GM19239 (cell line): ENCODE data around the gene TNFRSF4.
"Not testable (repeated sequence)": the region's sequence is repeated elsewhere in the genome, so short reads cannot be mapped to it uniquely, and the experiment has no call there.

ENCODE experiments used
- DNase-seq: peaks from one replicate; pipeline ENCODE4 v3.0.0; 2011; ENCODE audit warnings: low spot score; ENCODE audit not compliant: insufficient read length
- FAIRE-seq: peaks from 2 replicates; lab custom pipeline; 2011; peaks lifted over from hg19 to GRCh38; lab: Jason Lieb, UNC

The TNFRSF4 gene

DNA sequence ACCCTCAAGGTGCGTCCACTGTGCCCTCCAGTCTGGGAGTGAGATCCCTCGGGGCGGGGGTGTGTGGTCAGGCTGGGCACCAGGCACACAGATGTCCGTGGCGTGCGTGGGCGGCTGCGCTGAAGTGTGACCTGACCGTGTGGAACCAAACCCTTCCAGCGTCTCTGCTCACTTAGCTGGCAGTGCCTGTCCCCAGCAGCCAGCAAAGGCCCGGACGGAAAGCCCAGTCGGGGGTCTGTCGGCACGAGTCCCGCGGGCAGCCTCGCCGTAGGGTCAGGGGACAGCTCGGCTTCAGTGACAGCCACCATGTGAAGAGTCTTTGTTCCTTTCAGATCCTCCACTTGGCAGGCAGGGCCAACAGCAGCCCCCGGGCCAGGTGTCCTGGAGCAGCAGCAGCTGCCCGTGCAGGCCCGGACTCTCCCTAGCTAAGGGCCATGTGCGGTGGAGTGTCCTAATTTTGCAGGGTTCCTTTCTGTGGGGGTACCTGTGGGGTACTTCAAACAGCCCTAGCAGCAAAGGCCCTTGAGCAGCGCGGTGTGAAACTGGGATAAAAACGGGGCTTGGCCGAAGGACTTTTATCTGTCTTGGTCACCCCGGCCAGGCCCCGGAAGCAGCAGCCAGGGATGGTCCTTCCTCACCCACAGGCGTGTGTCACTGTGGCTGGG is 28.7 kb downstream of the TNFRSF4 start:
- FAIRE-seq (no peak), DNase-seq (no peak)

- no peak for DNase-seq
- FAIRE-seq, result no peak
Observed at GRCh38 chr1:1183833-1184775, 29.8 kb downstream of the TNFRSF4 start.

DNA sequence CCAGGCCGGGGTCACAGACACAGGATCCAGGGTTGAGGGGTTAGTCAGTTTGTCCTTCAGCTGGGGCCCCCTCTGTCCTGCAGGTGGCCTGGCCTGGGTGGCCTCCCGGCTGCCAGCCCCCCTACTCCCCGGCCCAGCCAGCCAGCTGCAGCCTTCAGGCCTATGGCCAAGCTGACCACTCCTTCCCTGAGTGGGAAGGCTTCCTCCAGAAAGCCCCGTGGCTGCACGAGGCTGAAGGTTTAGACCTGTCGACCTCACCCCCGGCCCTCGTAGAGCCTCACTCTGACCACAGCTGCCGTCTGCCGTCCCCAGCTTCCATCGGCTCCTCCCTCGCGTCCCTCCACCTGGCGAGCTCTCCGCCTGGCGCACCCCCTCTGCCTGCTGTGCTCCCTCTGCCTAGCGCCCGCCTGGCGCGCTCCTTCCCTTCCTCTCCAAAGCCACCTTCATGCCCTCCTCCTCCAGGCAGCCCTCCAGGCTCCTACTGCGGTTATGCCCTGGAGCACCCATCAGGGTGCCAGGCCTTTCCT is 30.7 kb downstream of the TNFRSF4 start:
- no peak for FAIRE-seq
- DNase-seq, result no peak

GRCh38 chr1:1182491-1183220 is 31.3 kb downstream of the TNFRSF4 start:
- DNase-seq (no peak), FAIRE-seq (no peak)

GRCh38 chr1:1181938-1182410 is 32.0 kb downstream of the TNFRSF4 start:
- FAIRE-seq (no peak), DNase-seq (no peak)

DNA sequence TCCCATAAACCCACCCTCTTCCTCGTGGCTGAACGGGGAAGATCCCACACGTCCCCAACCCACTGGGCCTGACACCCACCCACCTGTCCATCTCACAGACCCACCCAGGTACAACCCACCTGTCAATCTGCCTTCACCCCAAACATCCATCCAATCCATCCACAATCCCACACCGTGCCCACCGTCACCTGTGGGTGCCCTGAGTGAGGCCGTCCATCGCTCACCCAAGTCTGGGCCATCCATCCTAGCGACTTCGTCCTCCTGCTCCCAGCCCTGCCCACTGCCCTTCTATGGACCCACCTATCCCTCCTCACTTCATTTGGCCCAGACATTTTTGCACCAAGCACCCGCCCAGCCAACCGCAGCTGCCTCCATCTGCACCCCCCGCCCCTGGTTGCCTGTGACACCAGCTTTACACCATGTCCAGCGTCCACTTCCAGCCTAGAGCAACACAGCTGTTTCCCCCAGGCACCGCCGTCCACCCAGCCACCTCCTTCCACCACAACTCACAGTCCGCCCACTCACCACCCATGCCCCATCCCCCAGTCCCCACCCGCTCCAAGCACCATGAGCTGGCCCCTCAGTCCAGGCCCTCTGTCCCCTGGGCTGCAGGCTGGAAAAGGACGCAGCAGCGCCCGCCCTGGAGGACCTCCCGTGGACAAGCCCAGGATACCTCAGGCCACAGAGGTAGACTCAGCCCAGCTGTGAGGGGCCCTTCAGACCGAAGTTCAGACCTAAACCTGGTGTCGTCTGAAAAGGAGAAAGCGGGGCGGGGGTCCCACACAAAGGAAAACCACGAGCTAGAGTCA is 32.6 kb downstream of the TNFRSF4 start:
- DNase-seq (no peak), FAIRE-seq (no peak)

- DNase-seq (no peak), FAIRE-seq (no peak)
Observed at GRCh38 chr1:1179983-1180861, 33.7 kb downstream of the TNFRSF4 start.

- DNase-seq (no peak), FAIRE-seq (no peak)
Observed at GRCh38 chr1:1179346-1179982, 34.5 kb downstream of the TNFRSF4 start.

GRCh38 chr1:1178794-1179331 is 35.1 kb downstream of the TNFRSF4 start:
- DNase-seq (no peak), FAIRE-seq (no peak)

GRCh38 chr1:1177452-1178206 is 36.3 kb downstream of the TNFRSF4 start:
- DNase-seq (no peak), FAIRE-seq (no peak)

- DNase-seq, result no peak
- FAIRE-seq, result no peak
Observed at GRCh38 chr1:1176931-1177330, 37.0 kb downstream of the TNFRSF4 start.

DNA sequence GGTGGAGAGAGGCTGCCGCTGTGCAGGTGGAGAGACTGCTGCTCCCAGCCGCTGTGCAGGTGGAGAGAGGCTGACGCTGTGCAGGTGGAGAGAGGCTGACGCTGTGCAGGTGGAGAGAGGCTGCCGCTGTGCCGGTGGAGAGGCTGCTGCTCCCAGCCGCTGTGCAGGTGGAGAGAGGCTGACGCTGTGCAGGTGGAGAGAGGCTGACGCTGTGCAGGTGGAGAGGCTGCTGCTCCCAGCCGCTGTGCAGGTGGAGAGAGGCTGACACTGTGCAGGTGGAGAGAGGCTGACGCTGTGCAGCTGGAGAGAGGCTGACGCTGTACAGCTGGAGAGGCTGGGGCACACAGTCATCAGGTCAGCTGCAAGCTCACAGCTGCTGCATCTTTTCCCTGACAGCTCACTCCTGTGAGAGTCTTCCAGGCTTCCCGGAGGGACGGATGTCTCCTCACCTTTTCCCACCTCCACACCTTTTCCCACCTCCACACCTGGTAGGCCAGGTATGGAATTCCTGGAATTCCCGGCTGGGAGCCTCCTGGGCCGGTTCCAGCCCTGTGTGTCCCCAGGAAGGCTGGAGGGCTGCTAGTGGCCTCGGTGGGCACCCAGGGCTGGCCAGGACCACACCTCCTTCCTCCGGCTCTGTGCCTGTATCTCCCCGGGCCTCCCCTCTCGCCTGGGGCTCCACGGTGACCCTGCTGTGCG is 37.7 kb downstream of the TNFRSF4 start:
- FAIRE-seq, DNase-seq: not testable (repeated sequence)

DNA sequence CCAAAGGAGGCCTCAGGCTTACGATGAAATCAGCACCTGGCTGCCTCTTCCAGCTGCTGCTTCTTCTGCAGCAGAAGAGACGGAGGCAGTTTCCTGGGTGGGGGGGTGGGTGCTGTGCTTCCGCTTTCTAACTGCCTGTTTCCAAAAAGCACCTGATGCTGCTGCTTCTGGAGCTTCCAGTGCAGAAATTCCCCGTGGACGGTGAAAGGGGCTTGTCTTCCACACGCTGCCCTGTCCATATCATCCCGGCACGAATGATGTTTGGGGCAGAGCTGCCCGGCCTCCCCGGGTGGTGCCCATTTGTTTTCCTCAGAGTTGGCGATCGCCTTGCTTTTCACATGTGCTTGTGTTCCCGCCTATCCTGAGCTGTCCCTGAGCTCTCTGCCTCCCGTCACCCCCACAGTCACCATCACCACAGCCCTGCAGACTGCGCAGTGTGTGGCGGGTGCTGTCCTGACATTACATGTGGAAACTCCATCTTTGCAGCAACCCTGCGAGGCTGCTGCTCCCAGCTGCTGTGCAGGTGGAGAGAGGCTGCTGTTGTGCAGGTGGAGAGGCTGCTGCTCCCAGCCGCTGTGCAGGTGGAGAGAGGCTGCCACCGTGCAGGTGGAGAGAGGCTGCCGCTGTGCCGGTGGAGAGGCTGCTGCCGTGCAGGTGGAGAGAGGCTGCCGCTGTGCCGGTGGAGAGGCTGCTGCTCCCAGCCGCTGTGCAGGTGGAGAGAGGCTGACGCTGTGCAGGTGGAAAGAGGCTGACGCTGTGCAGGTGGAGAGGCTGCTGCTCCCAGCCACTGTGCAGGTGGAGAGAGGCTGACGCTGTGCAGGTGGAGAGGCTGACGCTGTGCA is 38.5 kb downstream of the TNFRSF4 start:
- no peak for DNase-seq
- no peak for FAIRE-seq

DNA sequence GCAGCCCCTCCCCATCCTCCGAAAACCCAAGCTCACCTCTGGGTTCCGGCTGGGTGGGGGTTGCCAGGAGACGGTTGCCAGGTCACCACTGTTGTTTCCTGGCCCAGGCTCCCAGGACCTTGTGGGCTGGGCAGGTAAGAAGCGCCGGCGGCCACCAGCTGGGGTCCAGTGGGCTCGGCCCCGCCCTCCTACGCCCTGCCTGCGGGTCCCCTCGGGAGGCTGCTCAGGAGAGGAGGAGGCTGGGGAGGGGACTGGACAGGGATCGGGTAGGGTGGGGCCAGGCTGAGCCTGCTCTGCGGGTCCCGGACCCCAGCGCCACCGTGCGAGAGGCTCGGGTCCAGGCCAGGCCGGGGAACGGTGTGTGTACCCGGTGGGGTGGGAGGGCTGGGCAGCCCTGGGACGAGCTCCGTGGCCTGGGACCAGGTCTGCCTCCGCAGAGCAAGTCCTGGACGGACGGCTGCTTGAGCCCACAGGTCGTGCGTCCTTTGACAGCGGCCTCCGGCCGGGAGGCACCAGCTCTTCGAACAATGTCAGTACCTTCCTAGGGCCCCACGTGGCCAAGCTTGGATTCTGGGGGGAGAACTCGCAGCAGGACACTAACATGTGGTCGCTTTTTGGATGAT is 40.0 kb downstream of the TNFRSF4 start, which contains the start of gene TTLL10:
Gene TTLL10, plus strand, starts transcription at position 88 of the 623 bp plus-strand sequence. CDS start 5,336 bp downstream, outside the sequence.
- DNase-seq (no peak), FAIRE-seq (no peak)
